ENCODE measurements around the gene PKD1.

Gene PKD1

GRCh38 chr16:2084895-2085625, 50.6 kb downstream of the PKD1 start:
- no peak overlapping the region for H3K4me3 ChIP-seq (ENCODE audit: control insufficient read depth, low read depth, low read length)
- TF ChIP-seq CTCF (IDR thresholded peaks at IDR 0.05; ENCODE audit: control insufficient read depth, insufficient read depth, low read depth, low read length, missing control alignments), result no peak
- no peak for DNase-seq (ENCODE audit: low read depth)

GRCh38 chr16:2083876-2084780, 51.6 kb downstream of the PKD1 start:
- DNase-seq (ENCODE audit: low read depth), result no peak
- no peak overlapping the region for H3K4me3 ChIP-seq (ENCODE audit: control insufficient read depth, low read depth, low read length)
- no peak for TF ChIP-seq CTCF (IDR thresholded peaks at IDR 0.05; ENCODE audit: control insufficient read depth, insufficient read depth, low read depth, low read length, missing control alignments)

GRCh38 chr16:2083409-2083808, 52.3 kb downstream of the PKD1 start:
- no peak for TF ChIP-seq CTCF (IDR thresholded peaks at IDR 0.05; ENCODE audit: control insufficient read depth, insufficient read depth, low read depth, low read length, missing control alignments)
- no peak overlapping the region for H3K4me3 ChIP-seq (ENCODE audit: control insufficient read depth, low read depth, low read length)
- DNase-seq (ENCODE audit: low read depth), result no peak

- DNase-seq (ENCODE audit: low read depth), result no peak
- TF ChIP-seq CTCF (IDR thresholded peaks at IDR 0.05; ENCODE audit: control insufficient read depth, insufficient read depth, low read depth, low read length, missing control alignments), result no peak
- no peak overlapping the region for H3K4me3 ChIP-seq (ENCODE audit: control insufficient read depth, low read depth, low read length)
These were observed 52.7 kb downstream of the PKD1 start for GRCh38 chr16:2082983-2083364.

- no peak for TF ChIP-seq CTCF (IDR thresholded peaks at IDR 0.05; ENCODE audit: control insufficient read depth, insufficient read depth, low read depth, low read length, missing control alignments)
- no peak for DNase-seq (ENCODE audit: low read depth)
- no peak overlapping the region for H3K4me3 ChIP-seq (ENCODE audit: control insufficient read depth, low read depth, low read length)
These were observed 53.3 kb downstream of the PKD1 start for GRCh38 chr16:2082171-2082982.

Data from AG09309 (cell line).